Measurements from ENCODE around the gene KIF1C.
"Not testable (repeated sequence)": the region's sequence is repeated elsewhere in the genome, so short reads cannot be mapped to it uniquely, and the experiment has no call there.

The KIF1C gene

GRCh38 chr17:5027299-5027698 is 29.5 kb downstream of the KIF1C start:
- Histone ChIP-seq H3K4me1 (ENCODE audit: control extremely low read depth in 1 of 4, control insufficient read depth in 4 of 4, insufficient read depth in 4 of 4, low read length in 3 of 4) (peaks cover 0 to 10% (median 6%) of the 10 kb centered on the region in 4 experiments), H3K36me3 (ENCODE audit: control insufficient read depth in 4 of 4, insufficient read depth in 4 of 4, low read length in 3 of 4) (no peaks in the 10 kb centered on the region), H3K27me3 (replicated peaks in 2 of 5; ENCODE audit: control insufficient read depth in 4 of 5, insufficient read depth in 5 of 5, low read length in 4 of 5) (peaks cover 0 to 43% (median 8%) of the 10 kb centered on the region in 5 experiments), H3K9me3 (ENCODE audit: control extremely low read depth in 1 of 5, control insufficient read depth in 4 of 5, insufficient read depth in 2 of 5, low read depth in 1 of 5, low read length in 4 of 5) (no peaks in the 10 kb centered on the region), H3K27ac (ENCODE audit: insufficient read depth in 1 of 2, low read depth in 1 of 2, low read length in 2 of 2, poor library complexity in 1 of 2, severe bottlenecking in 2 of 2) (no peak overlapping the region), H3K4me3 (ENCODE audit: control insufficient read depth in 1 of 7, extremely low read depth in 1 of 7, insufficient read depth in 4 of 7, low read depth in 2 of 7, low read length in 6 of 7) (no peak overlapping the region)
- 100% methylated on average over 4 of the region's 6 CpGs for WGBS (ENCODE audit: insufficient coverage)
- DNase-seq: no peak
- POLR2A ChIA-PET: no interaction called here
- CTCF ChIA-PET: interaction anchor here (1.2 to 2.2 kb wide), 3 partner anchors 10 to 57 kb away, joined by 4 to 7 read pairs (median 4); no protein-coding TSS in a partner anchor

- H3K4me1 ChIP-seq (ENCODE audit: control extremely low read depth in 1 of 4, control insufficient read depth in 4 of 4, insufficient read depth in 4 of 4, low read length in 3 of 4): peaks cover 0 to 10% (median 6%) of the 10 kb centered on the region in 4 experiments
- no peaks in the 10 kb centered on the region for H3K36me3 ChIP-seq (ENCODE audit: control insufficient read depth in 4 of 4, insufficient read depth in 4 of 4, low read length in 3 of 4)
- CTCF ChIA-PET: interaction anchor here (1.2 to 2.2 kb wide), 4 partner anchors 8 to 57 kb away, joined by 4 to 7 read pairs (median 6); no protein-coding TSS in a partner anchor
- POLR2A ChIA-PET: interaction anchor here (0.6 kb wide), 1 partner anchor 115 kb away, joined by 5 read pairs; no protein-coding TSS in a partner anchor
- no peak overlapping the region for H3K27ac ChIP-seq (ENCODE audit: insufficient read depth in 1 of 2, low read depth in 1 of 2, low read length in 2 of 2, poor library complexity in 1 of 2, severe bottlenecking in 2 of 2)
- H3K4me3 ChIP-seq (ENCODE audit: control insufficient read depth in 1 of 7, extremely low read depth in 1 of 7, insufficient read depth in 4 of 7, low read depth in 2 of 7, low read length in 6 of 7): no peak overlapping the region
- H3K27me3 ChIP-seq (replicated peaks in 2 of 5; ENCODE audit: control insufficient read depth in 4 of 5, insufficient read depth in 5 of 5, low read length in 4 of 5): peaks cover 0 to 38% (median 8%) of the 10 kb centered on the region in 5 experiments
- 94% methylated on average over 3 of the region's 5 CpGs for WGBS (ENCODE audit: insufficient coverage)
- no peak for DNase-seq
- no peaks in the 10 kb centered on the region for H3K9me3 ChIP-seq (ENCODE audit: control extremely low read depth in 1 of 5, control insufficient read depth in 4 of 5, insufficient read depth in 2 of 5, low read depth in 1 of 5, low read length in 4 of 5)
Measured at GRCh38 chr17:5027916-5028315, 30.2 kb downstream of the KIF1C start.

GRCh38 chr17:5030168-5030567 is 32.4 kb downstream of the KIF1C start:
- 100% methylated on average over 1 of the region's 2 CpGs for WGBS (ENCODE audit: insufficient coverage)
- peaks cover 0 to 33% (median 10%) of the 10 kb centered on the region in 5 experiments for H3K27me3 ChIP-seq (replicated peaks in 2 of 5; ENCODE audit: control insufficient read depth in 4 of 5, insufficient read depth in 5 of 5, low read length in 4 of 5)
- POLR2A ChIA-PET; H3K9me3 ChIP-seq (ENCODE audit: control extremely low read depth in 1 of 5, control insufficient read depth in 4 of 5, insufficient read depth in 2 of 5, low read depth in 1 of 5, low read length in 4 of 5); H3K27ac ChIP-seq (ENCODE audit: insufficient read depth in 1 of 2, low read depth in 1 of 2, low read length in 2 of 2, poor library complexity in 1 of 2, severe bottlenecking in 2 of 2); H3K4me1 ChIP-seq (ENCODE audit: control extremely low read depth in 1 of 4, control insufficient read depth in 4 of 4, insufficient read depth in 4 of 4, low read length in 3 of 4); H3K4me3 ChIP-seq (ENCODE audit: control insufficient read depth in 1 of 7, extremely low read depth in 1 of 7, insufficient read depth in 4 of 7, low read depth in 2 of 7, low read length in 6 of 7); DNase-seq; H3K36me3 ChIP-seq (ENCODE audit: control insufficient read depth in 4 of 4, insufficient read depth in 4 of 4, low read length in 3 of 4): not testable (repeated sequence)
- CTCF ChIA-PET: interaction anchor here (0.7 to 1.7 kb wide), 4 partner anchors 16 to 128 kb away, joined by 3 to 8 read pairs (median 4); partner anchors contain the start of genes CHRNE and SPAG7

DNA sequence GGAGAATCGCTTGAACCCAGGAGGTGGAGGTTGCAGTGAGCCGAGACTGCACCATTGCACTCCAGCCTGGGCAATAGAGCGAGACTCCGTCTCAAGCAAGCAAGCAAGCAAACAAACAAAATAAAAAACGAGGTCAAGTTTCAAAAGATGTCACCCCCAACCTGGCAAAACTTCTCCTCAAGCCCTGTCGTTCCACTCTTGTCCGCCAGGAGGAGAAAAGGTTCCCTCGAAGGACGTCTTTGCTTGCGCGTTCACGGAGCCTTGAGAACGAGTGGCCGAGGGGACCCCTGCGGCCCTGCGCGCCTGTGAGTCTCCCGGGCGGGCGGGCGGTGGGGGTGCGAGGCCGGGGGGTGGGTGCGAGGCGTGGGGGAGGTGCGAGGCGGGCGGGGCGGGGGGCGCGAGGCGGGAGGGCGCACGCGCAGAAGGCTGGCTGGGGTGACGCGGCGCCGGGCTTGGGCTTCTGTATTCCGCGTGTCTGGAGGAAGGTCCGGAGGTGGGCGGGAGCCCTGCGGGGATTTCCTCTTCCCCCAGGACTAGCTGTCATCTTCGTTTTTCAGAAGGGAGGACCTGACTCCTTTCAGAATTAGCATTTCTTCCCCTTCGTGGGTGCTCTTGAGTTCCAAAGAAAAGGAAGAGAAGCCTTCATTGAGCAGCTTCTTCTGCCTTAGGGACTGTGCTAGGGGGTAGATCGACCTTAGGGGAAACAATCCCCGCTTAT is 33.8 kb downstream of the KIF1C start:
- no peaks in the 10 kb centered on the region for H3K36me3 ChIP-seq (ENCODE audit: control insufficient read depth in 4 of 4, insufficient read depth in 4 of 4, low read length in 3 of 4)
- 5% methylated on average over 20 of the region's 48 CpGs for WGBS (ENCODE audit: insufficient coverage)
- CTCF ChIA-PET: interaction anchor here (0.7 to 1.4 kb wide), 6 partner anchors 15 to 64 kb away, joined by 3 to 8 read pairs (median 4); partner anchors contain the start of gene SPAG7
- H3K4me1 ChIP-seq (ENCODE audit: control extremely low read depth in 1 of 4, control insufficient read depth in 4 of 4, insufficient read depth in 4 of 4, low read length in 3 of 4): peaks cover 0 to 10% (median 7%) of the 10 kb centered on the region in 4 experiments
- no peak overlapping the region for H3K27ac ChIP-seq (ENCODE audit: insufficient read depth in 1 of 2, low read depth in 1 of 2, low read length in 2 of 2, poor library complexity in 1 of 2, severe bottlenecking in 2 of 2)
- H3K9me3 ChIP-seq (ENCODE audit: control extremely low read depth in 1 of 5, control insufficient read depth in 4 of 5, insufficient read depth in 2 of 5, low read depth in 1 of 5, low read length in 4 of 5): no peaks in the 10 kb centered on the region
- peak overlapping the region in 6 of 7 experiments; percentile 35 to 70 (median 46) for H3K4me3 ChIP-seq (ENCODE audit: control insufficient read depth in 1 of 7, extremely low read depth in 1 of 7, insufficient read depth in 4 of 7, low read depth in 2 of 7, low read length in 6 of 7)
- peak; percentile 82 to 92 (median 91) for DNase-seq
- POLR2A ChIA-PET: interaction anchor here (0.6 kb wide), 1 partner anchor 454 kb away, joined by 3 read pairs; no protein-coding TSS in a partner anchor
- peaks cover 0 to 34% (median 14%) of the 10 kb centered on the region in 5 experiments for H3K27me3 ChIP-seq (replicated peaks in 2 of 5; ENCODE audit: control insufficient read depth in 4 of 5, insufficient read depth in 5 of 5, low read length in 4 of 5)

DNA sequence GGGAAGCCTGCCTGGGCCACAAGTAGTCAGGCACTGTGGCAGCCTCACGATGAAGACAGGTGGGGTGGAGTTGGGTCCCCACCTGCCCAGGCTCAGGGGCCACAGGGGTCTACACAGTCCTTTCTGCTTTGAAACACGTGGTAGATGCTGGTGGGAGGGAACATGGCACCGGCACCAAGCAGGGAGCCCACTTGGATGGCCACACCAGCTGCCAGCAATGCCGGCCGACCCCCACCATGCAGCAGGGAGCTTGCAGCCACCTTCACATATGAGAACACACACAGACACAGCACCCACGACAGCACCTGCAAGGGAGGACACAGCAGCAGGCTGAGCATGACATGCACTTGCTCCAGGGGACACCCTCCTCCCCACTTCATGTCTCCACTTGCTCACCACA is 35.1 kb downstream of the KIF1C start:
- ChIA-PET POLR2A (no interaction called here), CTCF (interaction anchor here (1.3 kb wide), 1 partner anchor 43 kb away, joined by 4 read pairs; no protein-coding TSS in a partner anchor)
- Histone ChIP-seq H3K4me3 (ENCODE audit: control insufficient read depth in 1 of 7, extremely low read depth in 1 of 7, insufficient read depth in 4 of 7, low read depth in 2 of 7, low read length in 6 of 7) (no peak overlapping the region), H3K9me3 (ENCODE audit: control extremely low read depth in 1 of 5, control insufficient read depth in 4 of 5, insufficient read depth in 2 of 5, low read depth in 1 of 5, low read length in 4 of 5) (no peaks in the 10 kb centered on the region), H3K27ac (ENCODE audit: insufficient read depth in 1 of 2, low read depth in 1 of 2, low read length in 2 of 2, poor library complexity in 1 of 2, severe bottlenecking in 2 of 2) (no peak overlapping the region), H3K4me1 (ENCODE audit: control extremely low read depth in 1 of 4, control insufficient read depth in 4 of 4, insufficient read depth in 4 of 4, low read length in 3 of 4) (peaks cover 0 to 10% (median 7%) of the 10 kb centered on the region in 4 experiments), H3K27me3 (replicated peaks in 2 of 5; ENCODE audit: control insufficient read depth in 4 of 5, insufficient read depth in 5 of 5, low read length in 4 of 5) (peaks cover 0 to 41% (median 14%) of the 10 kb centered on the region in 5 experiments), H3K36me3 (ENCODE audit: control insufficient read depth in 4 of 4, insufficient read depth in 4 of 4, low read length in 3 of 4) (no peaks in the 10 kb centered on the region)
- 89% methylated on average over 5 of the region's 6 CpGs for WGBS (ENCODE audit: insufficient coverage)
- DNase-seq: no peak

- CTCF ChIA-PET: no interaction called here
- POLR2A ChIA-PET: no interaction called here
- WGBS (ENCODE audit: insufficient coverage): 98% methylated on average over 13 of the region's 13 CpGs
Measured at GRCh38 chr17:5033352-5034015, 35.7 kb downstream of the KIF1C start.

More at GRCh38 chr17:5033352-5034015, 35.7 kb downstream of the KIF1C start:
- no peak for DNase-seq
- no peak overlapping the region for H3K27ac ChIP-seq (ENCODE audit: insufficient read depth in 1 of 2, low read depth in 1 of 2, low read length in 2 of 2, poor library complexity in 1 of 2, severe bottlenecking in 2 of 2)
- H3K36me3 ChIP-seq (ENCODE audit: control insufficient read depth in 4 of 4, insufficient read depth in 4 of 4, low read length in 3 of 4): no peaks in the 10 kb centered on the region
- no peak overlapping the region for H3K4me3 ChIP-seq (ENCODE audit: control insufficient read depth in 1 of 7, extremely low read depth in 1 of 7, insufficient read depth in 4 of 7, low read depth in 2 of 7, low read length in 6 of 7)
- peaks cover 0 to 10% (median 7%) of the 10 kb centered on the region in 4 experiments for H3K4me1 ChIP-seq (ENCODE audit: control extremely low read depth in 1 of 4, control insufficient read depth in 4 of 4, insufficient read depth in 4 of 4, low read length in 3 of 4)
- no peaks in the 10 kb centered on the region for H3K9me3 ChIP-seq (ENCODE audit: control extremely low read depth in 1 of 5, control insufficient read depth in 4 of 5, insufficient read depth in 2 of 5, low read depth in 1 of 5, low read length in 4 of 5)
- peaks cover 0 to 39% (median 14%) of the 10 kb centered on the region in 5 experiments for H3K27me3 ChIP-seq (replicated peaks in 2 of 5; ENCODE audit: control insufficient read depth in 4 of 5, insufficient read depth in 5 of 5, low read length in 4 of 5)
